Sigmoid colon (tissue), 4 donors: Measurements from ENCODE around the gene JMJD7.

ENCODE experiments used
- CTCF ChIP-seq, 4 experiments: fragments of 450-650 bp in 3 of 4; fragments of 200-600 bp in 1 of 4; IDR thresholded peaks; one replicate each; pipeline ENCODE4 v1.5.1; 2016 to 2019; ENCODE audit warnings: antibody characterized with exemption in 4 of 4, mild to moderate bottlenecking in 3 of 4, moderate library complexity in 2 of 4
- POLR2A ChIP-seq, 2 donors: fragments of 450-650 bp; IDR thresholded peaks; one replicate each; pipeline ENCODE4 v1.6.1; 2016; ENCODE audit warnings: antibody characterized with exemption in 2 of 2, mild to moderate bottlenecking in 2 of 2, moderate library complexity in 2 of 2
- POLR2AphosphoS5 ChIP-seq, 4 donors: sonication (generic); formaldehyde crosslinking; IDR thresholded peaks; one replicate each; pipeline ENCODE4 v1.6.1; 2017; ENCODE audit warnings: antibody characterized with exemption in 4 of 4

- TF ChIP-seq CTCF (IDR thresholded peaks at IDR 0.05) = no peak
- TF ChIP-seq POLR2AphosphoS5 (IDR thresholded peaks at IDR 0.05) = no peak
- no peak for TF ChIP-seq POLR2A (IDR thresholded peaks at IDR 0.05)
Measured at GRCh38 chr15:41782371-41783282, 45.3 kb upstream of the JMJD7 start.
